ENCODE results near the gene DSCAM.
"Not testable (repeated sequence)": the region's sequence is repeated elsewhere in the genome, so short reads cannot be mapped to it uniquely, and the experiment has no call there.

The DSCAM gene

GRCh38 chr21:40445349-40445921, 401.5 kb downstream of the DSCAM start:
- H3K4me3 ChIP-seq (replicated peaks; ENCODE audit: low read depth, low read length), result no peak overlapping the region
- no peak for DNase-seq (ENCODE audit: extremely low read depth, low read depth)
- no peak for TF ChIP-seq CTCF (IDR thresholded peaks at IDR 0.05; ENCODE audit: low read depth, low read length, missing control alignments)

GRCh38 chr21:40439581-40439980, 407.4 kb downstream of the DSCAM start:
- DNase-seq (ENCODE audit: extremely low read depth, low read depth); H3K4me3 ChIP-seq (replicated peaks; ENCODE audit: low read depth, low read length): not testable (repeated sequence)

DNA sequence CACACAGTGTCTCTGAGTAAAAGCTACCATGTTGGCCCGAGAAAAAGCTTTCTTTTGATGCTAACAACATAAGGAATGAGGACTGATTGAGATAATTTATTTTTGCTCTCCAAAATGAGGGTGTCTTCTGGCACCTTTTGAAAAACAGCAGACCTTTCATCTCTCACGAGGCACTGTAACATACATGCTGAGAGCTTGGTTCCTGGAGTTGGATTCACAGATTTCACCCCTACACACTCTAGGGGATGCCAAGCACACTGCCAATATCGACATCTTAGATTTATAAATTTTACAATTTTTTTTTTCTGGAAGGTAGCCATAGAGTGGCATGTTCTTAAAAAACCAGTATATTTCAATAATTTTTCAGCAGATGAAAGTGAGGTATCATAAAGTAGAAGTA, 408.3 kb downstream of the DSCAM start:
- no peak for DNase-seq (ENCODE audit: extremely low read depth, low read depth)
- no peak overlapping the region for H3K4me3 ChIP-seq (replicated peaks; ENCODE audit: low read depth, low read length)
- no peak for TF ChIP-seq CTCF (IDR thresholded peaks at IDR 0.05; ENCODE audit: low read depth, low read length, missing control alignments)

DNA sequence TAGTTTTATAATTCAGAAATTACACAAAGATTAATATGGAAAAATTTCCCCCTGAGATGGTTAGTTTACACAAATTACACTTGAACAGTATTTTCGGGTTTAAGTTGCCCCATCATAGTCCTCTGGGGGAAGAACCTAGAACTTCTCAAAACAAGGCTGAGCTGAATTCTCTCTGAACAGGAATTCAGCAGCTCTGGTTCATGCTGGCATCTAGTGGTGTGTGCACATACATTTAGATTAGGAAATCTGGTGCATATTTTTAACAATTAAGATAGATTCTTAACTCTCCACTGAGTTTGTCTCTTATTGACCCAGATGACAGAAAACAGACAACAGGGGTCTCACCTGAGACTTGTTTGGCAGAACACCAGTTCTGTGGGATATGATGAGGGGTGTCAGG, 410.7 kb downstream of the DSCAM start:
- no peak for DNase-seq (ENCODE audit: extremely low read depth, low read depth)
- TF ChIP-seq CTCF (IDR thresholded peaks at IDR 0.05; ENCODE audit: low read depth, low read length, missing control alignments), result no peak
- no peak overlapping the region for H3K4me3 ChIP-seq (replicated peaks; ENCODE audit: low read depth, low read length)

GRCh38 chr21:40433538-40433937, 413.4 kb downstream of the DSCAM start:
- no peak for TF ChIP-seq CTCF (IDR thresholded peaks at IDR 0.05; ENCODE audit: low read depth, low read length, missing control alignments)
- H3K4me3 ChIP-seq (replicated peaks; ENCODE audit: low read depth, low read length), result no peak overlapping the region
- no peak for DNase-seq (ENCODE audit: extremely low read depth, low read depth)

DNA sequence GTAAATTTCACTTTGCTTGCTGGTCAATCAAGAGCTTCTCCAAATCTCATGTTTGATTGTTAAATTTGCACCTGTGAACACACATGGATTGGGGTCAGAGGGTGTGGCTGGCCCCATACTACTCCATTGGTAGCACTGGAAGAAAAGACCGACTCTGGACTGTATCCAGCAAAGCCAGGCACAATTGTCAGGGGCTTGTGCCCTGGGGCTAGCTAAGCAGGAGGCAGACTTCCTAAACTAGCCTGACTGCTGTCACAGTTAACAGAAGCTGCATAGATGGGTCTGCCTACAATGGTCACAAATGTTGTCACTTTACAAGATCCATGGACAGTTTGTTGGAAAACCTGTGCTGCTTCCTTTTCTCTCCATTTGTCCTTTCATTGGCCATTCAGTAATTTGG, 421.0 kb downstream of the DSCAM start:
- no peak for DNase-seq (ENCODE audit: extremely low read depth, low read depth)
- TF ChIP-seq CTCF (IDR thresholded peaks at IDR 0.05; ENCODE audit: low read depth, low read length, missing control alignments), result no peak
- H3K4me3 ChIP-seq (replicated peaks; ENCODE audit: low read depth, low read length), result no peak overlapping the region

DNA sequence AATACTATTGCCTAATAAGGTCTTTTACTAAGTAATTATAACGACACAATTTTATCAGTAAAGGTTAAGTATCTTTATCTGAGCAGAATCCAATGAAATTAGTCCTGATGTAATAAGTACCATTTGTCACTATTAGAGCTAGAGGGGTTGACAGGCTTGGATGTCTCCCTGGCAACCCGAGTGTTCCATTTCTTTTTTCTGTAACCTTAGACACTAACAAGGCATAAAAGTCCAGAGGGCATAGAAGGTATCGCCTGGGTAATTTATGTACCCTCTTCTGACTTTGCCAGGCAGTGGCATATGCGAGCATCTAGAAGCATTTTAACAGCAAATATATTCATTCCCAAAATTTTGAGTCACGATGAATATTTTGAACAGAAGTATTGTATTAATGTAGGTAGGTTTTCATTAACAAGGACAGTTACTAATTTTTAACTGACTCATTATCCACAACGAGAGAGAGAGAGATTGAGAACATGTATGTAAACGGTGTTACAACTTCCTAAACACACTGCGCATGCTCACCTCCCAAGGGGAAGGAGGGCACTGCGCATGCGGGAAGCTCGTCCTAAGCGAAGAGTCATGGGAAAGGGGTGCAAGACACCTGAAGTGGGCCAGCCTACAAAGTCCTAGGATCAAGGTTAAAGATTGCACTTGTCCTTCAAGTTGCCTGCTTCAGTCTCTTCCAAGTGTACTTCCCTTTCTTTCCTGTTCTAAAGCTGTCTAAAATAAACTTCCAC, 423.9 kb downstream of the DSCAM start:
- H3K4me3 ChIP-seq (replicated peaks; ENCODE audit: low read depth, low read length), result no peak overlapping the region
- no peak for DNase-seq (ENCODE audit: extremely low read depth, low read depth)
- no peak for TF ChIP-seq CTCF (IDR thresholded peaks at IDR 0.05; ENCODE audit: low read depth, low read length, missing control alignments)
